Hypothalamus (tissue), 51 donors: Measurements from ENCODE around the gene LMBR1.
"Not testable (repeated sequence)": the region's sequence is repeated elsewhere in the genome, so short reads cannot be mapped to it uniquely, and the experiment has no call there.

ENCODE experiments used
- DNase-seq, 51 donors: peaks; one replicate each; lab custom pipeline; 2025; lab: John Stamatoyannopoulos, UW

Gene LMBR1

GRCh38 chr7:156703209-156703608 lies 189.8 kb downstream of the LMBR1 start:
- peak in 4 of 51 donors; percentile 7 to 15 (median 8) for DNase-seq

GRCh38 chr7:156702399-156702798 lies 190.6 kb downstream of the LMBR1 start:
- no peak for DNase-seq

DNA sequence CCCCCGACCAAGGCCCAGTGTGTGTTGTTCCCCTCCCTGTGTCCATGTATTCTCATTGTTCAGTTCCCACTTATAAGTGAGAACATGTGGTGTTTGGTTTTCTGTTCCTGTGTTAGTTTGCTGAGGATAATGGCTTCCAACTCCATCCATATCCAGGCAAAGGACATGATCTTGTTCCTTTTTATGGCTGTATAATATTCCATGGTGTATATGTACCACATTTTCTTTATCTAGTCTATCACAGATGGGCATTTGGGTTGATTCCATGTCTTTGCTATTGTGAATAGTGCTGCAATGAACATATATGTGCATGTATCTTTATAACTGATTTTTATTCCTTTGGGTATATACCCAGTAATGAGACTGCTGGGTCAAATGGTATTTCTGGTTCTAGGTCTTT lies 191.2 kb downstream of the LMBR1 start:
- DNase-seq = not testable (repeated sequence)

DNA sequence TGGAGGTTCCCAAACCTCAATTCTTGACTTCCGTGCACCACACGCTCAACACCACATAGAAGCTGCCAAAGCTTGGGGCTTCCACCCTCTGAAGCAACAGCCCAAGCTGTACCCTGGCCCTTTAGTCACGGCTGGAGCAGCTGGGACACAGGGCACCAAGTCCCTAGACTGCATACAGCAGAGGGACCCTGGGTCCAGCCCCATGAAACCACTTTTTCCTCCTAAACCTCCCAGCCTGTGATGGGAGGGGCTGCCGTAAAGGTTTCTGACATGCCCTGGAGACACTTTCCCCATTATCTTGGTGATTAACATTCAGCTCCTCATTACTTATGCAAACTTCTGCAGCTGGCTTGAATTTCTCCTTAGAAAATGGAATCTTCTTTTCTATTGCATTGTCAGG lies 194.5 kb downstream of the LMBR1 start:
- DNase-seq = not testable (repeated sequence)

- not testable (repeated sequence) for DNase-seq
Measured at GRCh38 chr7:156697283-156697682, 195.7 kb downstream of the LMBR1 start.

DNA sequence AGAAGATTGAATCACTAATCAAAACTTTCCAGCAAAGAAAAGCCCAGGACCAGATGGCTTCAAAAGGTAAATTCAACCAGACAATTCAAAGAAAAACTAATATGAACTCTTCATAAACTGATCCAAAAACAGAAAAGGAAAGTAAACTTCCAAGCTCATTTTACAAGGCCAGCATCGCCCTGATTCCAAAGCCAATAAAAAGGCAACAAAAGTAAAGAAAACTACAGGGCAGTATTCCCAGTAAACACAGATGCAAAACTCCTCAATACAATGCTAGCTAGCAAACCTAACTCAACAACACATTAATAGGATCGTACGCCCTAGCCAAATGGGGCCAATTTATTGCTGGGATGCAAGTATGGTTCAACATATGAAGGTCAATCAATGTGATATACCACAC lies 199.4 kb downstream of the LMBR1 start:
- DNase-seq = no peak

- DNase-seq = no peak
Measured at GRCh38 chr7:156692849-156693248, 200.1 kb downstream of the LMBR1 start.

- no peak for DNase-seq
Measured at GRCh38 chr7:156691764-156692163, 201.2 kb downstream of the LMBR1 start.

DNA sequence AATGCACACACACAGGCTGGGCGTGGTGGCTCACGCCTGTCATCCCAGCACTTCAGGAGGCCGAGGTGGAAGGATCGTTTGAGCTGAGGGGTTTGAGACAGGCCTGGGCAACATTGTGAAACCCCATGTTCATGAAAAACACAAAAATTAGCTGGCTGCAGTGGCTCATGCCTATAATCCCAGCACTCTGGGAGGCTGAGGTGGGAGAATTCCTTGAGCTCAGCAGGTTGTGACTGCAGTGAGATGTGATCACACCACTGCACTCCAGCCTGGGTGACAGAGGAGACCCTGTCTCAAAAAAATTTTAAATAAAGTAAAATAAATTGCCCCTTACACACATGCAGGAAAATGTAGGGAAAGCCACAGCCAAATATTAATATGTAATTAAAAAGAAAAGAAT lies 208.3 kb downstream of the LMBR1 start:
- DNase-seq = no peak

DNA sequence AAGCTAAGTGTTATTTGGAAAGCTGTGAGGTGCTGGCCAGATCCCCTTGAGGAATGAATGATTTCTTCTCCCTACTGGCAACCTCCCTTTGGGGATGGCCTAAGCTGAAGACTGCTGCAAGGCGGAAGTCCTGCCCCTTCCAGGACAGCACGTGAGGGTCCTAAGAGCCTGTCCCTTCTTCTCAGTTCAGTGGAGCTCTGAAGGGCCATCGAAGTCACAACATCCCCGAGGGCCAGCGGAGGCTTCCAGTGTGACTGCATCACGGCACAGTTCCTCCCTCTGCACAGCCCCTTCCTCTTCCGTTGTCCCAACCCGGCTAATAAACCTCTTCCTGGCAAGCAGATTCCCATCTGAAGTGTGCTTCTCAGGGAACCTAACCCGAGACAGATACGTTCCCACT lies 208.7 kb downstream of the LMBR1 start:
- DNase-seq = no peak

DNA sequence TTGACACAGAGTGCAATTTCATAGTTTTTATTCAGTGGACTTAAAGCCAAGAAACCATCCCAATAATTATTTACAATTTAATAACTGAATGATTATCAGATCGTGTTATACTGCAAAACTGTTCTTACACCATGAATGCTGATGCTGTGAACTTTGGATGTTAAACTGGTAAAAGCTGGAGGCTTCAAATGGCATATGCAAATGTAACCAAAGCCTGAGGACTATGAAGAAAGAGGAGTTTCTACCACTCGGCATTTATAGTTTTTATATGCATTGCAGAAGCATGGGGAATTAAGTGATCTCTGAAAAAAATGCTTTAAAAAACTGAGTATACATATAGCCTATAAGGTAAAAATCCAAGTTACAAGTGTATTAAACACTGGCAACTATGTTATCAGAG lies 210.1 kb downstream of the LMBR1 start:
- no peak for DNase-seq

DNA sequence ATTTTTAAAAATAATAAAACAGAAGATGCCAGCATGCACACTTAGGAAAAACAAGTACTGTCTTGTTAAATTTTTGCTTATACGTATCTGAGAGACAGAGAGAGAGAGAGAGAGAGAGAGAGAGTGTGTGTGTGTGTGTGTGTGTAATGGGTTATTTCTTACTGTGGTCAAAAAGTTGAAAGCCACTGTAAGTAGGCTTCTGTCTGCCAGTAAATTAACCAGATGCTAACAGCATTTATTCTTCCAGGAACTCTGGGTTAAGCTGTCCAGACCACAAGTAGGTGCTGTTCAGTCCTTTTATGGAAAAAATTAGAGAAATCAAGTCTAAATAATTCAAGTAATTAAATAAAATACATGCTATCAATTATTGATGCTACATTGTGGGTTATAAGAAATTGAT lies 212.7 kb downstream of the LMBR1 start:
- DNase-seq = no peak

GRCh38 chr7:156677374-156678054 lies 215.5 kb downstream of the LMBR1 start:
- no peak for DNase-seq

- DNase-seq = no peak
Measured at GRCh38 chr7:156676263-156676662, 216.7 kb downstream of the LMBR1 start.

GRCh38 chr7:156675721-156676120 lies 217.3 kb downstream of the LMBR1 start:
- DNase-seq = peak in 1 of 51 donors; percentile 9

DNA sequence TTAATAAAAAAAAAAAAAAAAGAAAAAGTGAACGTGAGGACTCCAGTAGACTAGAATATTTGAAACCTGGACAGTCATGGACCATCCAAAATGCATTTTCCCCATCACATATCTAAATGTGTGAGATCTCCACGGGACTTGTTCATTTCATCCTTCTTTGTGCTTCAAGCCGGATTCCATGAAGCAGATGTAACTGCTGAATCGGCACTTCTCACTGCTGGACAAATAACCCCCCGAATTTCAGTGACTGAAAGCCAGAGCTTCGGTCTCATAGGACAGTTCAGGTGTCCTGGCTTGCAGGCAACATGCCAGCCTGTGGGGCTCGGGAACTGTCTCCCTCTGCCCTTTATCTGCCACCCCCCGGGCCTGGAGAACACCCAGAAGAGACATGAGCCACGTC lies 219.1 kb downstream of the LMBR1 start:
- DNase-seq = no peak

GRCh38 chr7:156673454-156673853 lies 219.5 kb downstream of the LMBR1 start:
- DNase-seq = no peak

- DNase-seq = no peak
Measured at GRCh38 chr7:156669035-156669828, 223.8 kb downstream of the LMBR1 start.

GRCh38 chr7:156668130-156668741 lies 224.7 kb downstream of the LMBR1 start:
- DNase-seq = no peak

- DNase-seq = no peak
Measured at GRCh38 chr7:156667110-156667426, 225.9 kb downstream of the LMBR1 start.

- no peak for DNase-seq
Measured at GRCh38 chr7:156666368-156667109, 226.4 kb downstream of the LMBR1 start.
